HepG2 (cell line): ENCODE results near the gene IL2RA. TPM values are rescaled to one million over a fixed set of nuclear protein-coding genes. Genes with fewer than 3 reads are reported as not detected.

ENCODE experiments used
- JDP2 ChIP-seq: sonication (generic); formaldehyde crosslinking; IDR thresholded peaks from 2 replicates; pipeline ENCODE4 v1.8.1; 2022; ENCODE audit warnings: missing genetic modification reagents, borderline replicate concordance
- KMT2A ChIP-seq: sonication (generic); formaldehyde crosslinking; IDR thresholded peaks from 2 replicates; pipeline ENCODE4 v1.4.0; 2020; ENCODE audit warnings: missing genetic modification reagents
- PAX8 ChIP-seq: sonication (generic); formaldehyde crosslinking; IDR thresholded peaks from 2 replicates; pipeline ENCODE4 v1.8.0; 2022; ENCODE audit warnings: mild to moderate bottlenecking, missing genetic modification reagents, borderline replicate concordance
- RBFOX2 ChIP-seq: fragments of 200-400 bp; formaldehyde crosslinking; IDR thresholded peaks from 2 replicates; pipeline ENCODE4 v1.6.1; 2017; ENCODE audit warnings: low read depth, mild to moderate bottlenecking, low read length
- TCF12 ChIP-seq, 2 experiments: fragments of 450-650 bp in 1 of 2; sonication (generic) in 1 of 2; formaldehyde crosslinking in 1 of 2; IDR thresholded peaks; 2 replicates each; pipeline versions ENCODE4 v1.6.1 to v1.8.0; 2017 to 2022; ENCODE audit warnings: antibody characterized with exemption in 1 of 2, mild to moderate bottlenecking in 1 of 2, missing genetic modification reagents in 1 of 2, moderate library complexity in 1 of 2
- ZBTB38 ChIP-seq: sonication (generic); formaldehyde crosslinking; IDR thresholded peaks from 2 replicates; pipeline ENCODE4 v1.5.1; 2020; ENCODE audit warnings: mild to moderate bottlenecking, missing genetic modification reagents
- ZFX ChIP-seq: sonication (generic); formaldehyde crosslinking; IDR thresholded peaks from 2 replicates; pipeline ENCODE4 v1.4.0; 2020; ENCODE audit warnings: mild to moderate bottlenecking, low read depth, missing genetic modification reagents, moderate library complexity
- ZNF329 ChIP-seq: sonication (generic); formaldehyde crosslinking; IDR thresholded peaks from 2 replicates; pipeline ENCODE4 v1.9.0; 2021; ENCODE audit warnings: low read depth, mild to moderate bottlenecking, missing genetic modification reagents
- ZNF510 ChIP-seq: sonication (generic); formaldehyde crosslinking; IDR thresholded peaks from 2 replicates; pipeline ENCODE4 v1.4.0; 2020; ENCODE audit warnings: low read depth, mild to moderate bottlenecking, missing genetic modification reagents
- ZNF598 ChIP-seq: sonication (generic); formaldehyde crosslinking; IDR thresholded peaks from 2 replicates; pipeline ENCODE4 v1.5.1; 2020; ENCODE audit warnings: mild to moderate bottlenecking, missing genetic modification reagents, borderline replicate concordance
- ZNF761 ChIP-seq: sonication (generic); formaldehyde crosslinking; conservative IDR thresholded peaks from 2 replicates; pipeline ENCODE4 v1.4.0; 2020; ENCODE audit warnings: mild to moderate bottlenecking, missing genetic modification reagents
- polyA plus RNA-seq, 8 experiments: library from polyadenylated mRNA; depleted of rRNA in 3 of 8; stranded (reverse) in 7 of 8; unstranded in 1 of 8; fragments of >200 nt; fragmentation: Illumina TruSeq in 4 of 8; extraction: Trizol in 4 of 8; gene quantifications; 2 replicates each; pipeline versions ENCODE4 v1.2.1 to v1.2.3, GENCODE V29; 2011 to 2016; ENCODE audit warnings: low read depth in 4 of 8, missing spikeins in 1 of 8, mixed read lengths in 1 of 8; ENCODE audit not compliant: insufficient read depth in 1 of 8
- total RNA-seq, 5 experiments: library from RNA; depleted of rRNA; stranded (reverse); fragments of >200 nt; fragmentation: Illumina TruSeq; extraction: Trizol; gene quantifications; 2 replicates each; pipeline ENCODE4 v1.2.3, GENCODE V29; 2016; ENCODE audit warnings: low read depth in 1 of 5
- TF ChIP-seq, protein P1 (sequence below): IDR thresholded peaks from 2 replicates; pipeline ENCODE4 v1.6.1; 2018; ENCODE audit warnings: missing genetic modification reagents
- TF ChIP-seq, protein P2 (sequence below): sonication (generic); formaldehyde crosslinking; IDR thresholded peaks from 2 replicates; pipeline ENCODE4 v1.4.0; 2020; ENCODE audit warnings: mild to moderate bottlenecking, low read depth, missing genetic modification reagents
- TF ChIP-seq, protein P3 (sequence below): sonication (generic); formaldehyde crosslinking; IDR thresholded peaks from 2 replicates; pipeline ENCODE4 v1.5.0; 2020; ENCODE audit warnings: mild to moderate bottlenecking, missing genetic modification reagents, moderate library complexity
- TF ChIP-seq, protein P4 (sequence below): sonication (generic); formaldehyde crosslinking; IDR thresholded peaks from 2 replicates; pipeline ENCODE4 v1.8.0; 2022; ENCODE audit warnings: missing genetic modification reagents, mild to moderate bottlenecking, inconsistent platforms, borderline replicate concordance
- TF ChIP-seq, protein P5 (sequence below): sonication (generic); formaldehyde crosslinking; IDR thresholded peaks from 2 replicates; pipeline ENCODE4 v1.5.1; 2020; ENCODE audit warnings: missing genetic modification reagents, mild to moderate bottlenecking, borderline replicate concordance
- TF ChIP-seq, protein P6 (sequence below): sonication (generic); formaldehyde crosslinking; IDR thresholded peaks from 2 replicates; pipeline ENCODE4 v1.8.0; 2023; ENCODE audit warnings: mild to moderate bottlenecking, missing genetic modification reagents

The IL2RA gene
- total and polyA plus RNA-seq, 2 of the 13 experiments (the other 11 are each of a cell fraction or from before 2014, with no cell fraction given): not detected

DNA sequence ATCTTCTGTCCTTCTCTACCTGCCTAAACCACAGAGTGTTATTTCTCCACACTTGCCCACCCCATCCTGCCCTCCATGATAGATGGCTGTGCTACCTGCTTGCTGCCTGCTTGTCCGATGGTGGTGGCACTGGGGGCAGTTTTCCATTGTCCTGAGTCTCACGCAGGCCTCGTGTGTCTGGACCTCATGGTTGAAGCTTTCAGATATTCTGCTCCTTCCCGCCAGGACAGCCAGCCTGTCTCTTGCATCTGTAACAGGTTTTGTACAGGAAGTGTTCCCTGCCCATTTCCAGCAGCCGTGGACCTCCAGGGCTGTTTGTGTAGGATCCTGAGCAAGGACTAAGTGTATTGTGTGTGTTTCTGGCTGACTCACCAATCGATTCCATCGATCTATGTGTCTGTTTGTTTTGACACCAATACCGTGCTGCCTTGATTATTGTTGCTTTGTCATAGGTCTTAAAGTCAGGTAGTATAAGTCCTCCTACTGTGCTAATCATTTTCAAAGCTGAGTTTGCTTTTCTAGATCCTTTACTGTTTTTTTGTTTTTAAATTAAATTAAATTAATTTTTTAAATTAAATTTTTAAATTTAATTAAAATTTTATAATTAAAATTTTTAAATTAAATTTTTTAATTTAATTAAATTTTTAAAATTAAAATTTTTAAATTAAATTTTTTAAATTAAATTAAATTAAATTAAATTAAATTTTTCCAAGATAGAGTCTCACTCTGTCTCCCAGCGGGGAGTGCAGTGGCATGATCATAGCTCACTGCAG is 93.3 kb downstream of the IL2RA start (continued):
- TF ChIP-seq, protein P1, sequence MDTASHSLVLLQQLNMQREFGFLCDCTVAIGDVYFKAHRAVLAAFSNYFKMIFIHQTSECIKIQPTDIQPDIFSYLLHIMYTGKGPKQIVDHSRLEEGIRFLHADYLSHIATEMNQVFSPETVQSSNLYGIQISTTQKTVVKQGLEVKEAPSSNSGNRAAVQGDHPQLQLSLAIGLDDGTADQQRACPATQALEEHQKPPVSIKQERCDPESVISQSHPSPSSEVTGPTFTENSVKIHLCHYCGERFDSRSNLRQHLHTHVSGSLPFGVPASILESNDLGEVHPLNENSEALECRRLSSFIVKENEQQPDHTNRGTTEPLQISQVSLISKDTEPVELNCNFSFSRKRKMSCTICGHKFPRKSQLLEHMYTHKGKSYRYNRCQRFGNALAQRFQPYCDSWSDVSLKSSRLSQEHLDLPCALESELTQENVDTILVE (CRISPR knock-in tag): peak; percentile 67; the same call in 1 of the 2 replicates
- TF ChIP-seq ZNF510 (CRISPR knock-in tag): no peak
- TF ChIP-seq, protein P2, sequence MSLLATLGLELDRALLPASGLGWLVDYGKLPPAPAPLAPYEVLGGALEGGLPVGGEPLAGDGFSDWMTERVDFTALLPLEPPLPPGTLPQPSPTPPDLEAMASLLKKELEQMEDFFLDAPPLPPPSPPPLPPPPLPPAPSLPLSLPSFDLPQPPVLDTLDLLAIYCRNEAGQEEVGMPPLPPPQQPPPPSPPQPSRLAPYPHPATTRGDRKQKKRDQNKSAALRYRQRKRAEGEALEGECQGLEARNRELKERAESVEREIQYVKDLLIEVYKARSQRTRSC (CRISPR knock-in tag): no peak
- no peak for TF ChIP-seq KMT2A (CRISPR knock-in tag)
- no peak for TF ChIP-seq ZNF329
- no peak for TF ChIP-seq ZFX (CRISPR knock-in tag)
- no peak for TF ChIP-seq PAX8
- TF ChIP-seq TCF12 (IDR thresholded peaks at IDR 0.05): no peak
- TF ChIP-seq TCF12 (CRISPR knock-in tag; IDR thresholded peaks at IDR 0.05): no peak
- TF ChIP-seq, protein P3, sequence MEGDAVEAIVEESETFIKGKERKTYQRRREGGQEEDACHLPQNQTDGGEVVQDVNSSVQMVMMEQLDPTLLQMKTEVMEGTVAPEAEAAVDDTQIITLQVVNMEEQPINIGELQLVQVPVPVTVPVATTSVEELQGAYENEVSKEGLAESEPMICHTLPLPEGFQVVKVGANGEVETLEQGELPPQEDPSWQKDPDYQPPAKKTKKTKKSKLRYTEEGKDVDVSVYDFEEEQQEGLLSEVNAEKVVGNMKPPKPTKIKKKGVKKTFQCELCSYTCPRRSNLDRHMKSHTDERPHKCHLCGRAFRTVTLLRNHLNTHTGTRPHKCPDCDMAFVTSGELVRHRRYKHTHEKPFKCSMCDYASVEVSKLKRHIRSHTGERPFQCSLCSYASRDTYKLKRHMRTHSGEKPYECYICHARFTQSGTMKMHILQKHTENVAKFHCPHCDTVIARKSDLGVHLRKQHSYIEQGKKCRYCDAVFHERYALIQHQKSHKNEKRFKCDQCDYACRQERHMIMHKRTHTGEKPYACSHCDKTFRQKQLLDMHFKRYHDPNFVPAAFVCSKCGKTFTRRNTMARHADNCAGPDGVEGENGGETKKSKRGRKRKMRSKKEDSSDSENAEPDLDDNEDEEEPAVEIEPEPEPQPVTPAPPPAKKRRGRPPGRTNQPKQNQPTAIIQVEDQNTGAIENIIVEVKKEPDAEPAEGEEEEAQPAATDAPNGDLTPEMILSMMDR (CRISPR knock-in tag): no peak
- TF ChIP-seq RBFOX2: no peak
- no peak; the same call in 1 of the 2 replicates for TF ChIP-seq JDP2
- TF ChIP-seq ZBTB38 (CRISPR knock-in tag): no peak
- TF ChIP-seq, protein P4, sequence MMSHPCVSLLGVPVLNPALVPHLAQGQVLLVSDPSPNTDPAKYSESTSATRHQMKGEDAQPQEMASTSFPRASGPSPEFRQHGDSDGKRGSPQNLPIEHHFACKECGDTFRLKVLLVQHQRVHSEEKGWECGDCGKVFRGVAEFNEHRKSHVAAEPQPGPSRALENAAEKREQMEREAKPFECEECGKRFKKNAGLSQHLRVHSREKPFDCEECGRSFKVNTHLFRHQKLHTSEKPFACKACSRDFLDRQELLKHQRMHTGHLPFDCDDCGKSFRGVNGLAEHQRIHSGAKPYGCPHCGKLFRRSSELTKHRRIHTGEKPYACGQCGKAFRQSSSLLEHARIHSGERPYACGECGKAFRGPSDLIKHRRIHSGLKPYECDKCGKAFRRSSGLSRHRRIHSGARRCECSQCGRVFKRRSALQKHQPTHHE (CRISPR knock-in tag): no peak
- TF ChIP-seq, protein P5, sequence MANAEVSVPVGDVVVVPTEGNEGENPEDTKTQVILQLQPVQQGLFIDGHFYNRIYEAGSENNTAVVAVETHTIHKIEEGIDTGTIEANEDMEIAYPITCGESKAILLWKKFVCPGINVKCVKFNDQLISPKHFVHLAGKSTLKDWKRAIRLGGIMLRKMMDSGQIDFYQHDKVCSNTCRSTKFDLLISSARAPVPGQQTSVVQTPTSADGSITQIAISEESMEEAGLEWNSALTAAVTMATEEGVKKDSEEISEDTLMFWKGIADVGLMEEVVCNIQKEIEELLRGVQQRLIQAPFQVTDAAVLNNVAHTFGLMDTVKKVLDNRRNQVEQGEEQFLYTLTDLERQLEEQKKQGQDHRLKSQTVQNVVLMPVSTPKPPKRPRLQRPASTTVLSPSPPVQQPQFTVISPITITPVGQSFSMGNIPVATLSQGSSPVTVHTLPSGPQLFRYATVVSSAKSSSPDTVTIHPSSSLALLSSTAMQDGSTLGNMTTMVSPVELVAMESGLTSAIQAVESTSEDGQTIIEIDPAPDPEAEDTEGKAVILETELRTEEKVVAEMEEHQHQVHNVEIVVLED: peak; percentile 16; the same call in 1 of the 2 replicates
- no peak for TF ChIP-seq ZNF598 (CRISPR knock-in tag)
- TF ChIP-seq ZNF761 (CRISPR knock-in tag): no peak
- TF ChIP-seq, protein P6, sequence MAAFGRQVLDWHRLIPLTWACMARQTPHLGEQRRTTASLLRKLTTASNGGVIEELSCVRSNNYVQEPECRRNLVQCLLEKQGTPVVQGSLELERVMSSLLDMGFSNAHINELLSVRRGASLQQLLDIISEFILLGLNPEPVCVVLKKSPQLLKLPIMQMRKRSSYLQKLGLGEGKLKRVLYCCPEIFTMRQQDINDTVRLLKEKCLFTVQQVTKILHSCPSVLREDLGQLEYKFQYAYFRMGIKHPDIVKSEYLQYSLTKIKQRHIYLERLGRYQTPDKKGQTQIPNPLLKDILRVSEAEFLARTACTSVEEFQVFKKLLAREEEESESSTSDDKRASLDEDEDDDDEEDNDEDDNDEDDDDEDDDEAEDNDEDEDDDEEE (CRISPR knock-in tag): no peak
